ENCODE data around the gene MAP2K5.

DNA sequence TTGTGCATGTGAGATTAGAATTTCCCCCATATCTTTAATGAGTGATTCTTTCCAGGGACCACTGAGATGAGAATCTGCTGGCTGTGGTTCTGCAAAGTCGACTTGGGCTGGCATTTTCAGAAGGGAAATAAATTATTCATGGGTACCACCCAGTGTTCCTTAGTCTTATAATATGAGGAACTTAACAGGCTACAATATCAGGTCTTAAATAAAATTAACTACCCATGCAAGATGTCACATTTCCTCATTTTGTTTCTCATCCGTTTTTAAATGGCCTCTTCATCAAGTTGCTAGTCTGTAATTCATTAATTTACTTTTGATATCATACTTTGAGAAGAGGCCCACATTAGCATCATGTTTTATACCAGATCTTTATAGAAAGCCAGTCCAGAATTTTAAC is 224.5 kb downstream of the MAP2K5 start:
- TF ChIP-seq, protein P1, sequence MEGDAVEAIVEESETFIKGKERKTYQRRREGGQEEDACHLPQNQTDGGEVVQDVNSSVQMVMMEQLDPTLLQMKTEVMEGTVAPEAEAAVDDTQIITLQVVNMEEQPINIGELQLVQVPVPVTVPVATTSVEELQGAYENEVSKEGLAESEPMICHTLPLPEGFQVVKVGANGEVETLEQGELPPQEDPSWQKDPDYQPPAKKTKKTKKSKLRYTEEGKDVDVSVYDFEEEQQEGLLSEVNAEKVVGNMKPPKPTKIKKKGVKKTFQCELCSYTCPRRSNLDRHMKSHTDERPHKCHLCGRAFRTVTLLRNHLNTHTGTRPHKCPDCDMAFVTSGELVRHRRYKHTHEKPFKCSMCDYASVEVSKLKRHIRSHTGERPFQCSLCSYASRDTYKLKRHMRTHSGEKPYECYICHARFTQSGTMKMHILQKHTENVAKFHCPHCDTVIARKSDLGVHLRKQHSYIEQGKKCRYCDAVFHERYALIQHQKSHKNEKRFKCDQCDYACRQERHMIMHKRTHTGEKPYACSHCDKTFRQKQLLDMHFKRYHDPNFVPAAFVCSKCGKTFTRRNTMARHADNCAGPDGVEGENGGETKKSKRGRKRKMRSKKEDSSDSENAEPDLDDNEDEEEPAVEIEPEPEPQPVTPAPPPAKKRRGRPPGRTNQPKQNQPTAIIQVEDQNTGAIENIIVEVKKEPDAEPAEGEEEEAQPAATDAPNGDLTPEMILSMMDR (IDR thresholded peaks at IDR 0.05) = no peak
- TF ChIP-seq POLR2A (IDR thresholded peaks at IDR 0.05) = no peak
